ENCODE measurements around the gene GHDC.
"Not testable (repeated sequence)": the region's sequence is repeated elsewhere in the genome, so short reads cannot be mapped to it uniquely, and the experiment has no call there.

GHDC gene

GRCh38 chr17:42202696-42203095 lies 8.4 kb upstream of the GHDC start:
- no peak for DNase-seq (ENCODE audit: low spot score)

DNA sequence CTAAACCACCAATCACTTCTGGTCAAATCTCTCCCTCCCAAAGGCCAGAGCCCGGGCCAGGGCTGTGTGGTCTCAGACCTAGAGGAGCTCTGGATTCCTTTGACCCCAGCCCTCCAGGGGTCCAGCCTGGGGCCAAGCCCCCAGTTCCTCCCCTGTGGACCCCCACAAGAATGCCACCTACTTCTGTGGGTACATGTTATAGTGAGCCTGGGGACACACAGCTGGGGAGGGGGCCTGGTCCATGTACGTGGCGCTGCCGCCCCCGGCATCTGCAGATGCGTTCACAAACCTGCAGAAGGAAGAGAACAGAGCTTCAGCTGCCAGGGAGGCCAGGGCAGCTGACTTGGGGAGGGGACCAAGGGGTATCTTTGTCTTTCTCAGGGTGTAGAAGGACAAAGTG lies 7.9 kb upstream of the GHDC start:
- DNase-seq (ENCODE audit: low spot score) = no peak

GRCh38 chr17:42201458-42201772 lies 7.1 kb upstream of the GHDC start:
- no peak for DNase-seq (ENCODE audit: low spot score)

GRCh38 chr17:42200706-42201457 lies 6.6 kb upstream of the GHDC start:
- peak; percentile 77 for DNase-seq (ENCODE audit: low spot score)

DNA sequence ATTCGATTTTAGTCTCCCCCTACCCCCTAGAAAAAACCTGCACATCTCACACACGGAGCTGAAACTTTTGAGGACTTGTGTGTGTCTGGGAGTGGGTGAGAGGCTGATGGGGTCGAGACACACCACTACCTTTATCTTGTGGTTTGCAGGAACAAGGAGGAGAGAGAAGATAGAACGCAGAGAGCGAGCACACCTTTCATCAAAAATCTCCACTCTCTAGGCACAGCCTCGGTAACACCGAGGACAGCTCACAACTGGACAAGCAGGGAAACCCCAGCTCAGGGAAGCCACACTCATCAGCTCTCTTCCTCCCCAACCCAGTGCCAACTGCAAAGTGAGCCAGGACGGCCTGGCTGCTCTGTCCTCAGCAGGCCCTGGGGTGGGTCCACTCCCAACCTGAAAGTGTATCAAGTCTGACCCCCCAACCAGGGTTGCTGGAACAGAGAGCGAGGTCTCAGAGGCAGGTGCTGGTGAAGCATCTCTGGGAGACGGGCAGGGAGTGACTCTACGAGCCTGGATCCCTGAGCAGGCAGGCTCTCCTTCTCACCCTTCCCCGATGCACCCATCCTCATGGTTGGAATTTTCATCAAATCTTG lies 5.2 kb upstream of the GHDC start:
- DNase-seq (ENCODE audit: low spot score) = no peak

- no peak for DNase-seq (ENCODE audit: low spot score)
These were observed 4.6 kb upstream of the GHDC start for GRCh38 chr17:42198897-42199296.

- no peak for DNase-seq (ENCODE audit: low spot score)
These were observed 3.4 kb upstream of the GHDC start for GRCh38 chr17:42197564-42198156.

GRCh38 chr17:42193216-42193968 lies 902 bp downstream of the GHDC start:
- no peak for DNase-seq (ENCODE audit: low spot score)

DNA sequence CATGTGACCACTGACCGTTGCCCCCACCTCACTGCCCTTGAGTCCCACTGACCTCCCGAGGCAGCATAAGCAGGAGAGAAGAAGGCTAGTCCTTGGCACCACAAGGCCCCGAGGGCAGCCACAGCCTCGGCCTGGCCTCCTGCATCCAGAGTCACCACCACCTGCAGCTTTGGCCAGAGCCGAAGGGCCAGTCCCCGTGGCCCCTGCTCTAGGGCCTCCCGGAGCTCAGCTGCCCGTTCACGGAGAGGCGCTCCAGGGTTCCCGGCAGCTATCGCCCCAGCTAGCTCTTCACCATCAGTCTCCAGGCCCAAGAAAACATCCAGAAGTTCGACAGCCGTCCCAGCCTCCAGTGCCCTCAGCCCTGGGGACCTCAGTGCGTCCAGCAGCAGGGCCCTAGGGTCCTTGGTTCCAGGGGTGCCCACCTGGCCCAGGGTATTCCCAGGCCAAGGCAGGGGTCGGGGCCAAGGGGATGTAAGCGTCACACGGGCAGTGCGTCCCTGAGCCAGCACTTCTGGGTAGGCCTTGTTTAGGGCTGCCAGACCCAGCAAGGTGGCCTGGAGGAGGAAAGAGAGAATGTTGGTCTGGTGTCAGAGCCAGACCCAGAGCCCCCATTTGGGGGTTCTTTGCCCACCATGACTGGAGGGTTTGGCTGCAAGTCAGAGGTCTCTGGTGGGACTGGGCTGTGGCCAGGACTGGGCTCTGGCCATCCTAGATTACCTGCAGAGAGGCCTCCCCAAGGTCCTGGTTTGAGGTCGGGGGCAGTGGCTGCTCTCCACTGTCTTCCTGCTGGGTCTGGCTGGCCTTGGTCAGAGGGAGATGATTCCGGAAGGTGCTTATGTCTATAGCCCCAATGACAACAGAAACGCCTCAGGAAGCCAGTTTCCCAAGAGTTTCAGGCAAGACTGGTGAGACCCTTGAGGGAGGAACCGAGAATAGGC lies 1.8 kb downstream of the GHDC start:
- no peak for DNase-seq (ENCODE audit: low spot score)

DNA sequence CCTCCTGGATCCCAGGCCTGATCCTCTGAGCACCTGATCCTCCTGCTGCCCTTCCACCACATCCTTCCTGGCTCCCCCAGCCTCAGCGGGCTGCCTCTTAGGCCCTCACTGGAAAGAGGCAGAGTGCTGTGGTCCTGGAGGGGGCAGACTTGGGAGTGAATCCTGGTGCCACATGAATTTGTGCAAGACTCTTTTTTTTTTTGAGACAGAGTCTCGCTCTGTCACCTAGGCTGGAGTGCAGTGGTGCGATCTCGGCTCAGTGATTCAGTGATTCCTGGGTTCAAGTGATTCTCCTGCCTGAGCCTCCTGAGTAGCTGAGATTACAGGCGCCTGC lies 3.1 kb downstream of the GHDC start:
- no peak for DNase-seq (ENCODE audit: low spot score)

- DNase-seq (ENCODE audit: low spot score) = no peak
These were observed 3.6 kb downstream of the GHDC start for GRCh38 chr17:42190491-42191274.

DNA sequence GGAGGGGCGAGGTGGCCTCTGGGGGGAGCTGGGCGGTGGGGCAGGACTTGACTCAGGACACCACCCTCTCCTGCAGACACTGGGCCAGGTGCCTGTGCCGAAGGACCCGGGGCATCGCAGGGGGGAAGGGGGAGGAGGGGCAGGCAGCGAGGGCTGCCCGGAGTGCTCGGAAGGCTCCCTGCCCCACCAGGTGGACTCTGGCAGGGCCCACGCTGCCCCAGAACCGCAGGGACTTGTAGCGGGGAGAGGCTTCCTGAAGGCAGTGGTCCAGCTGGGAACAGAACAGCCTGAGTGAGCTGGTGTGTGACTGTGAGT lies 4.7 kb downstream of the GHDC start:
- DNase-seq (ENCODE audit: low spot score) = no peak

DNA sequence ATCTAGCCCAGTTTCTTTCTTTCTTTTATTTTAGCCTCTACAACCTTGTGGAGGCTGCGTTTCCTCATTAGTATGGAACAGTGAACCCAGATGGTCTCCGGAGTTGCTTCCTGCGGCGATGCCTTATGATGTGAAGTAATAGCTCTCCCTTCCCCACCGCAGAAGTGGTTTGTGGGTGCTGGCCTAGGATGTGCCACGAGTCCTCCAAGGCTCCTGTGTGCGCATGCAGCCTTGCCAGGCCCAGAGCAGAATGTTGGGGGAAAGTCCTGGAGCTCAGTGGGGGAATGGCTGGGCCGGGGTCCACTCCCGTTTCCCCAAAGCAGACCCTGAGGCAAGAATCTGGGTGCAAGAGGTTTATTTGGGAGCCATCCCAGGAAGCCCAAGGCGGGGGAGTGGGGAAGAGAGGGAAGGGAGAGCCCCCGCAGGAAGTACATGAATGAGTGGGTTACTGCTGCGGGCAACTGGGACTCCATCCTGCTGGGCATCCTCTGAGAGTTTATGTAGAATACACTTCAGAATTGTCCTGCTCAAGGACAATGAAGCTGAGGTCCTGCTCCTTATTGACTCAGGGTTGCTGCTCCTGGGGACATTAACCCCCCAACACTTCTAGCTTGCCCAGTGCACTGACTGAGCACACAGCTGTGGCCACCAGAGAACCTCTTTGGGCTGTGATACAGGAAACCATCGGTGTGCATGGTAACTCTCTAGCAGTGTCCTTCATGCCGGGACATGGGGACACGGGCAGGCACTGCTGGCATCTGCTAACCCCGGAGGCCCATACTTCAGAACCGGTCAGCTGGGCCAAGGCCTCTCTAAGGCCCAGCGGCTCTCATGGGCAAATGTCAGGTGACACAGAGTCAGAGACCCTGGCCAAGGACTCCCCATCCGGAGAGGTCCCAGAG lies 5.3 kb downstream of the GHDC start:
- peak; percentile 68 for DNase-seq (ENCODE audit: low spot score)

DNA sequence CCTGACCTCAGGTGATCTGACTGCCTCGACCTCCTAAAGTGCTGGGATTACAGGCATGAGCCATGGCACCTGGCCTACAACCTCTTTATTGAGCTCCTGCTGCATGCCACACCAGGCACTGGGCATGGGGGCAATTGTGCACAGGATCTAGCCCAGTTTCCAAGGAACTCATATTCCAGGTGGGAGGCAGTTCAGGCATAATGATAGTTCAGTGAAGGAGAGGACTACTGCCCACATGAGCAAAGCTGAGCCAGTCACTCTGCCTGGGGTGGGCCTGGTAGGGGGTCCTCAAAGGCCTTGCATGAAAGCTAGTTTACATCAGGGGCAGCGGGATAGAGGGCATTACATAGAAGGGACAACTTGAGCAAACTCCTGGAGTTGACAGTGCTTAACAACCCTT lies 6.5 kb downstream of the GHDC start:
- DNase-seq (ENCODE audit: low spot score) = no peak

- DNase-seq (ENCODE audit: low spot score) = not testable (repeated sequence)
These were observed 8.1 kb downstream of the GHDC start for GRCh38 chr17:42186191-42186590.

DNA sequence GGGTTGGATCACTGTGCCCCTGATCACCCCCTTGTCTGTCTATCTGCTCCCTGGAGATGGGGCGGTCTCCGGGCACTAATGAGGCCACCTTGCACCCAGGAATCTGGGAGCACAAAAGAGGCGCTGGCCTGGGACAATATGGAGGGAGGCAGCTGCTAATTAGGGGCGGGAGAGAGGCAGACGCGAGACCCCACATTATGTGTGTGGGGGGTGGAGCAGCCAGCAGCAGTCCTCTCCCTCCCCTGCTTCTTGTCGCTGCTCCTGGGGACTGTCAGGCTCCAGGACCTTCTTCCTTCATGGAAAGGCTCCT lies 8.7 kb downstream of the GHDC start:
- DNase-seq (ENCODE audit: low spot score) = no peak

DNA sequence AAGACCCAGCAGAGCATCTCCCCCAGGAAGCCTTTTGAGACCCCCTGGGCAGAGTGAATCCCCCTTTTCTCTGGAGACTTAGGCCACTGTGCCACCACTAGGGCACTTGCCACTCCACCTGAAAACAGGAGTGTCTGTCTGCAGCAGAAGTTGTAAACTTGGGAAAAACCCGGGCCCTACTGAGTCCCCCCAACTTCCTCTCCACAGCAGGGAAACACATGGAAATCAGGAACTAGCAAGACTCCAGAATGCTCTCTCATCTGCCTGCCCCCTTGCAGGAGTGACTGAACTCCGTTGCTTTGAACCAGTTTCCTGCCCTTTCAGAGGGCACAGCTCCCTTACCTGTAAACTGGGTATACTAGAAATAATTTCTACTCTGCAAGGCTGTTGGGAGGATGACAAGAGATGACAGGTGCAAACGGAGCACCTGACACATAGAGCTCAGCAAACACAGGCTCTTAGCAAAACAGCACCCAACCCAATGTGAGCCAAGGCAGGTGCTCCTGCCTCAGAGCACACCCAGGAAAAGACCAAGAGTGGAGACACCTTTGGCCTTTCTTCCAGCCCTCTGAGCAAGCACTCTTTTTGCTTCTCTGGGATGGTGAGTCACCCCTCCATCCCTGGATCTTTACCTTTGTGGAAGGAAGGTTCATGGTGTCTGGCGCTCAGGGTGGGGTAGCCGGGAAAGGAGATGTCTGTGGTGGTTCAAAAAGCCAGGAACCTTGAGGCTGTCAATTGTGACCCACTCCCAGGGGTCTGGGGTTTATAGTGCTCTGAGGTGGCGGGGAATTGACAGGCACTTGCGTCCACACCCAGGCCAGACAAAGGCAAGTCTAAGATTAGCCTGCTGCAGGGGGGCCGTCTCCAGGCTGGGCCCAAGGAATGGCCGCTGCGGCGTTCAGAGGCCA lies 9.3 kb downstream of the GHDC start, which contains the start of gene HCRT:
Gene HCRT, minus strand, starts transcription at position 740 of the 908 bp plus-strand sequence. Its CDS starts 87 bp downstream, at position 653.
- no peak for DNase-seq (ENCODE audit: low spot score)

GRCh38 chr17:42183741-42184711 lies 10.3 kb downstream of the GHDC start:
- peak; percentile 64 for DNase-seq (ENCODE audit: low spot score)
